Astrocyte (in vitro differentiated cells and primary cell): Measurements from ENCODE around the gene EVX1.

ENCODE experiments used
- CTCF ChIP-seq: IDR thresholded peaks from 2 replicates; pipeline ENCODE4 v1.5.1; 2011; ENCODE audit warnings: low read depth, mild to moderate bottlenecking, inconsistent platforms, low read length, moderate library complexity; ENCODE audit not compliant: insufficient read depth
- EZH2 ChIP-seq: IDR thresholded peaks from 2 replicates; pipeline ENCODE4 v1.6.1; 2012; ENCODE audit warnings: mild to moderate bottlenecking, low read length, inconsistent platforms; ENCODE audit not compliant: insufficient read depth

GRCh38 chr7:27238979-27239386 is 3.6 kb upstream of the EVX1 start:
- TF ChIP-seq CTCF (no peak), EZH2 (no peak)
